B cell (primary cell): ENCODE measurements around the gene NATD1. TPM values are rescaled to one million over a fixed set of nuclear protein-coding genes. Genes with fewer than 3 reads are reported as not detected.

Source experiments
- ATAC-seq: fragments of 200-7000 bp; cut with Tn5 transposase; one replicate; pipeline ENCODE4 v1.10.0; 2021; ENCODE audit warnings: low read depth, mild to moderate bottlenecking, moderate number of reproducible peaks, moderate library complexity
- CTCF ChIA-PET: fragments of 350-600 bp; sonication (Branson Sonifier 250); formaldehyde crosslinking; loops from one replicate; lab custom pipeline; 2021; ENCODE audit warnings: antibody characterized with exemption, inconsistent platforms; lab: Charles Lee
- POLR2A ChIA-PET: fragments of 350-600 bp; sonication (Branson Sonifier 250); formaldehyde crosslinking; loops from one replicate; lab custom pipeline; 2021; ENCODE audit warnings: antibody characterized with exemption; lab: Charles Lee
- DNase-seq: peaks from one replicate; pipeline ENCODE4 v3.0.0; 2013
- H2AFZ ChIP-seq: 2 replicates; pipeline ENCODE4 v1.6.1; 2012; ENCODE audit warnings: mild to moderate bottlenecking, low read depth, low read length; ENCODE audit not compliant: insufficient read depth, poor library complexity, severe bottlenecking
- H3K27ac ChIP-seq, 2 donors: 1 replicate in 1 of 2; 2 replicates in 1 of 2; pipeline ENCODE4 v1.5.1; 2012 to 2013; ENCODE audit warnings: low read length in 2 of 2, mild to moderate bottlenecking in 2 of 2, moderate library complexity in 1 of 2
- H3K27me3 ChIP-seq, 4 experiments: fragments of 200-600 bp in 1 of 4; sonication (generic) in 1 of 4; replicated peaks in 1 of 4; 1 replicate in 2 of 4; 2 replicates in 2 of 4; pipeline versions ENCODE4 v1.6.1 to v1.7.0; 2013 to 2016; ENCODE audit warnings: low read length in 3 of 4, mild to moderate bottlenecking in 2 of 4, mixed read lengths in 1 of 4, moderate library complexity in 1 of 4; ENCODE audit not compliant: insufficient read depth in 4 of 4, control insufficient read depth in 3 of 4; ENCODE audit errors: control extremely low read depth in 1 of 4
- H3K36me3 ChIP-seq, 2 experiments: replicated peaks in 1 of 2; 1 replicate in 1 of 2; 2 replicates in 1 of 2; pipeline versions ENCODE4 v1.6.1 to v1.7.1; 2013; ENCODE audit warnings: low read length in 1 of 2; ENCODE audit not compliant: insufficient read depth in 2 of 2, control insufficient read depth in 1 of 2; ENCODE audit errors: control extremely low read depth in 1 of 2, extremely low read depth in 1 of 2
- H3K4me1 ChIP-seq, 2 donors: fragments of 200-600 bp in 1 of 2; sonication (generic) in 1 of 2; 1 replicate in 1 of 2; 2 replicates in 1 of 2; pipeline versions ENCODE4 v1.5.1 to v1.6.1; 2013 to 2017; ENCODE audit warnings: low read length in 2 of 2; ENCODE audit not compliant: control insufficient read depth in 2 of 2, insufficient read depth in 2 of 2
- H3K4me2 ChIP-seq: replicated peaks from 2 replicates; pipeline ENCODE3; 2012; ENCODE audit warnings: mild to moderate bottlenecking, low read depth, low read length; ENCODE audit not compliant: poor library complexity, severe bottlenecking
- H3K4me3 ChIP-seq, 5 experiments: fragments of 200-600 bp in 1 of 5; sonication (generic) in 1 of 5; 1 replicate in 3 of 5; 2 replicates in 2 of 5; pipeline versions ENCODE4 v1.5.1 to v1.7.0; 2011 to 2016; ENCODE audit warnings: low read length in 4 of 5, mild to moderate bottlenecking in 4 of 5, low read depth in 2 of 5, control low read depth in 1 of 5, moderate library complexity in 1 of 5; ENCODE audit not compliant: insufficient read depth in 1 of 5; ENCODE audit errors: control extremely low read depth in 1 of 5, extremely low read depth in 1 of 5
- H3K79me2 ChIP-seq: fragments of 200-600 bp; sonication (generic); one replicate; pipeline ENCODE4 v1.6.0; 2016; ENCODE audit warnings: low read length; ENCODE audit not compliant: control insufficient read depth, insufficient read depth
- H3K9ac ChIP-seq: fragments of 200-600 bp; sonication (generic); 2 replicates; pipeline ENCODE4 v1.6.1; 2017; ENCODE audit warnings: mild to moderate bottlenecking, low read length, moderate library complexity
- H3K9me3 ChIP-seq, 3 donors: one replicate each; pipeline versions ENCODE4 v1.6.1 to v1.7.1; 2013; ENCODE audit warnings: low read length in 2 of 3; ENCODE audit not compliant: control insufficient read depth in 2 of 3, insufficient read depth in 1 of 3; ENCODE audit errors: control extremely low read depth in 1 of 3
- H4K20me1 ChIP-seq: 2 replicates; pipeline ENCODE4 v1.6.0; 2012; ENCODE audit warnings: mild to moderate bottlenecking, low read length; ENCODE audit not compliant: insufficient read depth, control insufficient read depth, poor library complexity, severe bottlenecking
- H3K27ac Mint-ChIP-seq: one replicate; pipeline ENCODE4 v1.8.0; 2021; ENCODE audit warnings: mixed read lengths
- H3K27me3 Mint-ChIP-seq: one replicate; pipeline ENCODE4 v1.8.0; 2021; ENCODE audit warnings: mixed read lengths
- H3K4me1 Mint-ChIP-seq: one replicate; pipeline ENCODE4 v1.8.0; 2021; ENCODE audit warnings: mixed read lengths
- H3K4me3 Mint-ChIP-seq: one replicate; pipeline ENCODE4 v1.8.0; 2021; ENCODE audit warnings: mixed read lengths
- H3K9me3 Mint-ChIP-seq: one replicate; pipeline ENCODE4 v1.8.0; 2022; ENCODE audit warnings: mixed read lengths; ENCODE audit not compliant: insufficient read depth
- CTCF ChIP-seq: fragments of 200-600 bp; IDR thresholded peaks from one replicate; pipeline ENCODE4 v1.8.0; 2022; ENCODE audit warnings: antibody characterized with exemption, mild to moderate bottlenecking
- EZH2 ChIP-seq: IDR thresholded peaks from 2 replicates; pipeline ENCODE4 v1.6.1; 2012; ENCODE audit warnings: borderline replicate concordance, low read depth, mild to moderate bottlenecking, moderate library complexity, low read length; ENCODE audit not compliant: insufficient read depth, poor library complexity, severe bottlenecking
- WGBS: methylation state at CpG from one replicate; pipeline ENCODE4 v1.1.5; 2013; ENCODE audit warnings: missing lambda C conversion rate; ENCODE audit not compliant: insufficient coverage; 5-methylcytosine and 5-hydroxymethylcytosine counted together
- intact Hi-C: fragments of 100-400 bp; cut with micrococcal nuclease; formaldehyde crosslinking; loops from one replicate; pipeline ENCODE4 v1.10.0; 2022
- polyA plus RNA-seq: library from polyadenylated mRNA; depleted of rRNA; stranded (reverse); fragments of >200 nt; gene quantifications from 2 replicates; pipeline ENCODE4 v1.2.3, GENCODE V29; 2012
- total RNA-seq, 2 donors: library from RNA; stranded (reverse); fragments of 120-200 nt in 1 of 2; gene quantifications; 1 replicate in 1 of 2; 2 replicates in 1 of 2; pipeline versions ENCODE4 v1.2.3 to v1.2.4, GENCODE V29; 2013 to 2022

Gene NATD1
- total and polyA plus RNA-seq, 2 donors (not counting 1 experiment from before 2014, with no cell fraction given) = 2.0 to 6.7 TPM

GRCh38 chr17:21275579-21276263, 22.5 kb upstream of the NATD1 start:
- POLR2A ChIA-PET = interaction anchor here (0.5 to 1.9 kb wide), 8 partner anchors 8 to 1695 kb away, joined by 4 to 18 read pairs (median 6); partner anchors contain the start of gene NATD1
- Histone ChIP-seq H3K4me3 (peak overlapping the region; percentile 34 to 84 (median 71)), H3K79me2 (peaks cover 17% of the 10 kb centered on the region), H3K36me3 (no peaks in the 10 kb centered on the region), H3K4me1 (peaks cover 35 to 41% of the 10 kb centered on the region in 2 donors), H3K9ac (peak overlapping the region; percentile 83), H4K20me1 (no peaks in the 10 kb centered on the region), H3K27ac (peak overlapping the region; percentile 86), H3K9me3 (no peaks in the 10 kb centered on the region), H2AFZ (peak overlapping the region; percentile 97), H3K4me2 (peak overlapping the region; percentile 99), H3K27me3 (no peaks in the 10 kb centered on the region)
- H3K9me3 Mint-ChIP-seq = no peaks in the 10 kb centered on the region
- intact Hi-C loops = loop anchor here (1.0 to 5.0 kb wide), 6 partner anchors 13 to 277 kb away; partner anchors contain the start of genes DHRS7B, NATD1 and TMEM11
- 2% methylated on average over 43 of the region's 52 CpGs for WGBS
- ATAC-seq = peak; percentile 86
- peak overlapping the region; percentile 86 for H3K27ac Mint-ChIP-seq
- CTCF ChIA-PET = interaction anchor here (0.8 to 9.8 kb wide), 14 partner anchors 7 to 237 kb away, joined by 3 to 170 read pairs (median 4); partner anchors contain the start of gene USP22
- peak overlapping the region; percentile 98 for H3K4me3 Mint-ChIP-seq
- peak; percentile 93 for DNase-seq
- peaks cover 34% of the 10 kb centered on the region for H3K4me1 Mint-ChIP-seq
- no peaks in the 10 kb centered on the region for H3K27me3 Mint-ChIP-seq
- no peak for TF ChIP-seq EZH2
- peak; percentile 34 for TF ChIP-seq CTCF
